Activated CD8-positive, alpha-beta memory T cell treated with anti-CD3 and anti-CD28 coated beads, Interleukin-2, amount 50 U/mL, for 24 hours (primary cell): ENCODE results near the gene LARGE1.
A peak's percentile ranks its signal among the peaks of the same experiment; 100 is the strongest.

ENCODE experiments used
- DNase-seq: peaks from one replicate; pipeline ENCODE4 v3.0.0-alpha.2; 2020; ENCODE audit errors: extremely low read depth

Gene LARGE1

GRCh38 chr22:33324228-33324627, 596.0 kb downstream of the LARGE1 start:
- DNase-seq, result no peak

GRCh38 chr22:33321466-33321865, 598.8 kb downstream of the LARGE1 start:
- no peak for DNase-seq

GRCh38 chr22:33315954-33316353, 604.3 kb downstream of the LARGE1 start:
- DNase-seq, result no peak

- DNase-seq, result no peak
Observed at GRCh38 chr22:33315117-33315516, 605.2 kb downstream of the LARGE1 start.

- no peak for DNase-seq
Observed at GRCh38 chr22:33314316-33314715, 606.0 kb downstream of the LARGE1 start.

GRCh38 chr22:33303099-33303498, 617.2 kb downstream of the LARGE1 start:
- DNase-seq, result no peak

GRCh38 chr22:33302549-33302948, 617.7 kb downstream of the LARGE1 start:
- no peak for DNase-seq

GRCh38 chr22:33302049-33302545, 618.2 kb downstream of the LARGE1 start:
- peak; percentile 3 for DNase-seq

GRCh38 chr22:33300165-33300564, 620.1 kb downstream of the LARGE1 start:
- DNase-seq, result no peak

- DNase-seq, result no peak
Observed at GRCh38 chr22:33299245-33299956, 620.9 kb downstream of the LARGE1 start.

GRCh38 chr22:33296941-33297340, 623.3 kb downstream of the LARGE1 start:
- DNase-seq, result no peak

GRCh38 chr22:33288078-33288477, 632.2 kb downstream of the LARGE1 start:
- DNase-seq, result no peak

GRCh38 chr22:33275073-33275443, 645.2 kb downstream of the LARGE1 start:
- DNase-seq, result no peak

- DNase-seq, result no peak
Observed at GRCh38 chr22:33274214-33275072, 645.8 kb downstream of the LARGE1 start.

GRCh38 chr22:33272871-33273270, 647.4 kb downstream of the LARGE1 start:
- DNase-seq, result no peak

GRCh38 chr22:33272180-33272579, 648.1 kb downstream of the LARGE1 start:
- DNase-seq, result no peak

- no peak for DNase-seq
Observed at GRCh38 chr22:33271390-33272161, 648.7 kb downstream of the LARGE1 start.

GRCh38 chr22:33270596-33270995, 649.7 kb downstream of the LARGE1 start:
- DNase-seq, result no peak

- no peak for DNase-seq
Observed at GRCh38 chr22:33261699-33262098, 658.6 kb downstream of the LARGE1 start.

- no peak for DNase-seq
Observed at GRCh38 chr22:33260498-33260897, 659.8 kb downstream of the LARGE1 start.

- DNase-seq, result no peak
Observed at GRCh38 chr22:33255791-33256190, 664.5 kb downstream of the LARGE1 start.

GRCh38 chr22:33248948-33249347, 671.3 kb downstream of the LARGE1 start:
- no peak for DNase-seq
